H9 (cell line): Measurements from ENCODE around the gene CNOT10. TPM values are rescaled to one million over a fixed set of nuclear protein-coding genes. Genes with fewer than 3 reads are reported as not detected.

Experiments used
- DNase-seq: peaks from one replicate; pipeline ENCODE4 v3.0.0-alpha.2; 2017
- H2AFZ ChIP-seq: one replicate; pipeline ENCODE4 v1.6.1; 2013; ENCODE audit warnings: mild to moderate bottlenecking, low read length, control low read depth, moderate library complexity
- H2AK5ac ChIP-seq: 2 replicates; pipeline ENCODE4 v1.6.1; 2013; ENCODE audit warnings: low read length, control low read depth, mixed read lengths; ENCODE audit not compliant: insufficient read length
- H2BK120ac ChIP-seq: one replicate; pipeline ENCODE4 v1.6.1; 2013; ENCODE audit warnings: low read depth, mild to moderate bottlenecking, low read length, control low read depth, inconsistent platforms; ENCODE audit not compliant: poor library complexity, severe bottlenecking
- H2BK12ac ChIP-seq: 2 replicates; pipeline ENCODE4 v1.6.1; 2013; ENCODE audit warnings: low read length, control low read depth, mixed read lengths, low read depth; ENCODE audit not compliant: insufficient read length
- H2BK15ac ChIP-seq: 2 replicates; pipeline ENCODE4 v1.6.1; 2013; ENCODE audit warnings: low read depth, low read length, control low read depth
- H2BK20ac ChIP-seq: one replicate; pipeline ENCODE4 v1.6.1; 2013; ENCODE audit warnings: low read depth, mild to moderate bottlenecking, low read length, control low read depth, inconsistent platforms; ENCODE audit not compliant: poor library complexity, severe bottlenecking
- H2BK5ac ChIP-seq: 2 replicates; pipeline ENCODE4 v1.6.1; 2013; ENCODE audit warnings: low read length, control low read depth, mixed read lengths; ENCODE audit not compliant: insufficient read length
- H3K14ac ChIP-seq: 2 replicates; pipeline ENCODE4 v1.6.1; 2013; ENCODE audit warnings: low read length, control low read depth; ENCODE audit not compliant: insufficient read depth
- H3K18ac ChIP-seq: 2 replicates; pipeline ENCODE4 v1.6.1; 2013; ENCODE audit warnings: low read depth, mild to moderate bottlenecking, mixed read lengths, low read length, control low read depth; ENCODE audit not compliant: insufficient read length
- H3K23ac ChIP-seq: 2 replicates; pipeline ENCODE4 v1.6.1; 2013; ENCODE audit warnings: low read length, control low read depth, mixed read lengths, low read depth; ENCODE audit not compliant: insufficient read length
- H3K23me2 ChIP-seq: 2 replicates; pipeline ENCODE4 v1.6.1; 2013; ENCODE audit warnings: low read depth, mild to moderate bottlenecking, mixed read lengths, low read length, control low read depth; ENCODE audit not compliant: insufficient read length, poor library complexity, severe bottlenecking
- H3K27ac ChIP-seq: 2 replicates; pipeline ENCODE4 v1.5.1; 2013; ENCODE audit warnings: low read length, control low read depth, mixed read lengths, low read depth; ENCODE audit not compliant: insufficient read length
- H3K27me3 ChIP-seq: 2 replicates; pipeline ENCODE4 v1.6.1; 2013; ENCODE audit warnings: low read length, control low read depth, inconsistent platforms; ENCODE audit not compliant: insufficient read depth
- H3K4ac ChIP-seq: 2 replicates; pipeline ENCODE4 v1.6.1; 2013; ENCODE audit warnings: low read depth, mild to moderate bottlenecking, control low read depth, inconsistent platforms, low read length, moderate library complexity
- H3K4me1 ChIP-seq: 2 replicates; pipeline ENCODE4 v1.6.1; 2013; ENCODE audit warnings: low read length, control low read depth, inconsistent platforms; ENCODE audit not compliant: insufficient read depth
- H3K4me2 ChIP-seq: 2 replicates; pipeline ENCODE4 v1.6.1; 2013; ENCODE audit warnings: low read length, control low read depth, mixed read lengths; ENCODE audit not compliant: insufficient read length, insufficient read depth
- H3K56ac ChIP-seq: 2 replicates; pipeline ENCODE4 v1.6.1; 2013; ENCODE audit warnings: low read depth, mild to moderate bottlenecking, mixed read lengths, low read length, control low read depth; ENCODE audit not compliant: insufficient read length
- H3K79me1 ChIP-seq: 2 replicates; pipeline ENCODE4 v1.6.1; 2013; ENCODE audit warnings: low read depth, mild to moderate bottlenecking, moderate library complexity, low read length, control low read depth, inconsistent platforms; ENCODE audit not compliant: insufficient read depth, poor library complexity, severe bottlenecking
- H3K79me2 ChIP-seq: 2 replicates; pipeline ENCODE4 v1.6.1; 2013; ENCODE audit warnings: low read length, control low read depth, inconsistent platforms; ENCODE audit not compliant: insufficient read depth
- H3K9ac ChIP-seq: 2 replicates; pipeline ENCODE4 v1.6.1; 2013; ENCODE audit warnings: low read length, control low read depth, mixed read lengths; ENCODE audit not compliant: insufficient read length; ENCODE audit errors: extremely low read depth
- H3K9me3 ChIP-seq: one replicate; pipeline ENCODE4 v1.6.1; 2013; ENCODE audit warnings: low read depth, low read length, inconsistent platforms; ENCODE audit not compliant: control insufficient read depth
- H3T11ph ChIP-seq: one replicate; pipeline ENCODE4 v1.6.1; 2013; ENCODE audit warnings: mild to moderate bottlenecking, low read length, control low read depth, inconsistent platforms
- H4K20me1 ChIP-seq: one replicate; pipeline ENCODE4 v1.6.1; 2013; ENCODE audit not compliant: control insufficient read depth, insufficient read length, insufficient read depth
- H4K5ac ChIP-seq: 2 replicates; pipeline ENCODE4 v1.6.1; 2013; ENCODE audit warnings: low read depth, mild to moderate bottlenecking, mixed read lengths, low read length, control low read depth; ENCODE audit not compliant: insufficient read length
- H4K8ac ChIP-seq: replicated peaks from 2 replicates; pipeline ENCODE4 v1.6.1; 2013; ENCODE audit warnings: low read length, control low read depth, mixed read lengths, low read depth; ENCODE audit not compliant: insufficient read length
- H4K91ac ChIP-seq: 2 replicates; pipeline ENCODE4 v1.6.1; 2013; ENCODE audit warnings: low read depth, mild to moderate bottlenecking, moderate library complexity, mixed read lengths, low read length, control low read depth; ENCODE audit not compliant: insufficient read length
- H3K27ac Mint-ChIP-seq, 3 experiments: 2 replicates in 2 of 3; 3 replicates in 1 of 3; pipeline ENCODE4 v1.8.0; 2020 to 2021; ENCODE audit warnings: mixed read lengths in 3 of 3, mild to moderate bottlenecking in 1 of 3, moderate library complexity in 1 of 3
- H3K27me3 Mint-ChIP-seq: 2 replicates; pipeline ENCODE4 v1.8.0; 2021; ENCODE audit warnings: low read depth, mild to moderate bottlenecking, moderate library complexity, mixed read lengths
- H3K36me3 Mint-ChIP-seq, 3 experiments: 2 replicates in 2 of 3; 3 replicates in 1 of 3; pipeline ENCODE4 v1.8.0; 2020 to 2021; ENCODE audit warnings: low read depth in 3 of 3, mixed read lengths in 3 of 3; ENCODE audit not compliant: insufficient read depth in 1 of 3
- H3K4me1 Mint-ChIP-seq, 2 experiments: 2 replicates each; pipeline ENCODE4 v1.8.0; 2020; ENCODE audit warnings: mixed read lengths in 2 of 2
- H3K4me3 Mint-ChIP-seq, 2 experiments: 2 replicates in 1 of 2; 3 replicates in 1 of 2; pipeline ENCODE4 v1.8.0; 2020 to 2021; ENCODE audit warnings: mild to moderate bottlenecking in 2 of 2, mixed read lengths in 2 of 2, moderate library complexity in 1 of 2
- H3K9me3 Mint-ChIP-seq, 2 experiments: 2 replicates in 1 of 2; 3 replicates in 1 of 2; pipeline ENCODE4 v1.8.0; 2020; ENCODE audit warnings: mild to moderate bottlenecking in 2 of 2, mixed read lengths in 2 of 2, moderate library complexity in 1 of 2
- WGBS: extraction: QIAGEN DNeasy Blood & Tissue Kit; methylation state at CpG from one replicate; pipeline ENCODE4 v1.1.7; 2013; ENCODE audit warnings: missing lambda C conversion rate, low lambda C conversion rate, mixed read lengths; ENCODE audit not compliant: insufficient read length; ENCODE audit errors: extremely low coverage; 5-methylcytosine and 5-hydroxymethylcytosine counted together
- total RNA-seq: library from RNA; stranded (reverse); gene quantifications from 2 replicates; pipeline ENCODE4 v1.2.1, GENCODE V29; 2021
- TF ChIP-seq, protein P1 (sequence below): fragments of 200-600 bp; sonication (generic); conservative IDR thresholded peaks from 3 replicates; pipeline ENCODE4 v1.8.0; 2021; ENCODE audit warnings: antibody characterized with exemption, mild to moderate bottlenecking

CNOT10 gene
- total RNA-seq, 1 experiment from 2014 or later, result 55.4 TPM

DNA sequence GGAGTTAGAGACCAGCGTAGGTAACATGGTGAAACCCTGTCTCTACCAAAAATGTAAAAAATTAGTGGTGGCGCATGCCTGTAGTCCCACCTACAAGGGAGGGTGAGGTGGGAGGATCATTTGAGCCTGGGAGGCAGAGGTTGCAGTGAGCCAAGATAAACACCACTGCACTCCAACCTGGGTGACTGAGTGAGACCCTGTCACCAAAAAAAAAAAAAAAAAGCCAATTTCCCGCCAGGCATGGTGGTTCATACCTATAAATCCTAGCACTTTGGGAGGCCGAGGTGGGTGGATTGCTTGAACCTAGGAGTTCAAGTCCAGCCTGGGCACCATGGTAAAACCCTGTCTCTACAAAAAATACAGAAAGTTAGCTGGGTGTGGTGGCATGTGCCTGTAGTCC is 6.9 kb downstream of the CNOT10 start:
- Histone ChIP-seq H2BK5ac (no peak overlapping the region), H3K27me3 (no peaks in the 10 kb centered on the region), H3K23ac (no peak overlapping the region), H3K4me2 (no peak overlapping the region), H4K20me1 (no peaks in the 10 kb centered on the region), H2BK12ac (no peak overlapping the region), H4K8ac (no peak overlapping the region), H3T11ph (no peak overlapping the region), H3K56ac (no peak overlapping the region), H4K91ac (no peak overlapping the region), H3K79me1 (peaks cover 13% of the 10 kb centered on the region), H3K79me2 (peaks cover 8% of the 10 kb centered on the region; the same call in 1 of the 2 replicates), H3K4me1 (no peaks in the 10 kb centered on the region; the same call in 1 of the 2 replicates), H3K9me3 (no peaks in the 10 kb centered on the region), H3K9ac (no peak overlapping the region), H3K4ac (no peak overlapping the region), H2BK15ac (no peak overlapping the region), H3K27ac (no peak overlapping the region), H2BK120ac (no peak overlapping the region), H2AFZ (no peak overlapping the region), H4K5ac (no peak overlapping the region), H3K18ac (no peak overlapping the region), H2BK20ac (no peak overlapping the region), H3K23me2 (no peaks in the 10 kb centered on the region), H3K14ac (no peak overlapping the region), H2AK5ac (no peak overlapping the region)
- Mint-ChIP-seq H3K36me3 (peaks cover 11 to 31% (median 13%) of the 10 kb centered on the region in 3 experiments; a peak in 6 of 7 replicates), H3K9me3 (no peaks in the 10 kb centered on the region), H3K27me3 (no peaks in the 10 kb centered on the region), H3K4me3 (no peak overlapping the region), H3K27ac (no peak overlapping the region), H3K4me1 (peaks cover 6 to 7% of the 10 kb centered on the region in 2 experiments)
- TF ChIP-seq, protein P1, sequence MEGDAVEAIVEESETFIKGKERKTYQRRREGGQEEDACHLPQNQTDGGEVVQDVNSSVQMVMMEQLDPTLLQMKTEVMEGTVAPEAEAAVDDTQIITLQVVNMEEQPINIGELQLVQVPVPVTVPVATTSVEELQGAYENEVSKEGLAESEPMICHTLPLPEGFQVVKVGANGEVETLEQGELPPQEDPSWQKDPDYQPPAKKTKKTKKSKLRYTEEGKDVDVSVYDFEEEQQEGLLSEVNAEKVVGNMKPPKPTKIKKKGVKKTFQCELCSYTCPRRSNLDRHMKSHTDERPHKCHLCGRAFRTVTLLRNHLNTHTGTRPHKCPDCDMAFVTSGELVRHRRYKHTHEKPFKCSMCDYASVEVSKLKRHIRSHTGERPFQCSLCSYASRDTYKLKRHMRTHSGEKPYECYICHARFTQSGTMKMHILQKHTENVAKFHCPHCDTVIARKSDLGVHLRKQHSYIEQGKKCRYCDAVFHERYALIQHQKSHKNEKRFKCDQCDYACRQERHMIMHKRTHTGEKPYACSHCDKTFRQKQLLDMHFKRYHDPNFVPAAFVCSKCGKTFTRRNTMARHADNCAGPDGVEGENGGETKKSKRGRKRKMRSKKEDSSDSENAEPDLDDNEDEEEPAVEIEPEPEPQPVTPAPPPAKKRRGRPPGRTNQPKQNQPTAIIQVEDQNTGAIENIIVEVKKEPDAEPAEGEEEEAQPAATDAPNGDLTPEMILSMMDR, result no peak
- no CpG with 5 or more reads among the region's 4 CpGs for WGBS
- no peak for DNase-seq
